ENCODE measurements around the gene SEPTIN11. TPM values are rescaled to one million over a fixed set of nuclear protein-coding genes. Genes with fewer than 3 reads are reported as not detected.
A peak's percentile ranks its signal among the peaks of the same experiment; 100 is the strongest.

SEPTIN11 gene
- total and polyA plus RNA-seq, 3 donors from 2014 or later: 15.5 to 22.8 (median 21.2) TPM

GRCh38 chr4:76982638-76983584 lies 33.4 kb downstream of the SEPTIN11 start:
- 79 to 80% methylated on average over 7 of the region's 7 CpGs for WGBS, 2 donors
- Histone ChIP-seq H3K4me1 (peaks cover 28% of the 10 kb centered on the region), H3K9me3 (no peaks in the 10 kb centered on the region), H3K36me3 (ENCODE audit: low read depth, missing control alignments) (no peaks in the 10 kb centered on the region), H3K4me3 (no peak overlapping the region), H3K27ac (peak overlapping the region in 1 of 2 donors; percentile 4), H3K27me3 (no peaks in the 10 kb centered on the region)
- no peak for DNase-seq
- TF ChIP-seq, protein P1, sequence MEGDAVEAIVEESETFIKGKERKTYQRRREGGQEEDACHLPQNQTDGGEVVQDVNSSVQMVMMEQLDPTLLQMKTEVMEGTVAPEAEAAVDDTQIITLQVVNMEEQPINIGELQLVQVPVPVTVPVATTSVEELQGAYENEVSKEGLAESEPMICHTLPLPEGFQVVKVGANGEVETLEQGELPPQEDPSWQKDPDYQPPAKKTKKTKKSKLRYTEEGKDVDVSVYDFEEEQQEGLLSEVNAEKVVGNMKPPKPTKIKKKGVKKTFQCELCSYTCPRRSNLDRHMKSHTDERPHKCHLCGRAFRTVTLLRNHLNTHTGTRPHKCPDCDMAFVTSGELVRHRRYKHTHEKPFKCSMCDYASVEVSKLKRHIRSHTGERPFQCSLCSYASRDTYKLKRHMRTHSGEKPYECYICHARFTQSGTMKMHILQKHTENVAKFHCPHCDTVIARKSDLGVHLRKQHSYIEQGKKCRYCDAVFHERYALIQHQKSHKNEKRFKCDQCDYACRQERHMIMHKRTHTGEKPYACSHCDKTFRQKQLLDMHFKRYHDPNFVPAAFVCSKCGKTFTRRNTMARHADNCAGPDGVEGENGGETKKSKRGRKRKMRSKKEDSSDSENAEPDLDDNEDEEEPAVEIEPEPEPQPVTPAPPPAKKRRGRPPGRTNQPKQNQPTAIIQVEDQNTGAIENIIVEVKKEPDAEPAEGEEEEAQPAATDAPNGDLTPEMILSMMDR (IDR thresholded peaks at IDR 0.05): no peak
- TF ChIP-seq POLR2A (IDR thresholded peaks at IDR 0.05): no peak
- intact Hi-C loops (cut with DNase I; ENCODE audit: low total_unique reads): no loop called here

DNA sequence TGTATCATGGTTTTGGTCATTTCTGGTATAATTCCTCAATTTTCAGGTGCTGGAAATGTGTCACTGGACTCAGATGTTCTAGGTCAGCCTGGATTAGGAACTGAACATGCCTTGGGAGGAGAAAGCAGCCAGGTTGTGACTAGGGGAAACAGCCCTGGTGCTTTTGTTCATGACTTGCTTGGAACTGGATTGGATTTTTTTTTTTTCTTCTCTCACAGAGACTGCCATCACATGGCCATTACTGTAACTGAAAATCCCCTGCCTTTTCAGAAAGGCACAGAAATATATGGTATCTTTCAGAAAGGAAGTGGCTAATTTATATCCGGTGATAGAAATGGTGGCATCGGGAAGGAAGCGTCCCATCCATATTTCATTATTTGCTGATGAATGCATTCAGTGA lies 34.6 kb downstream of the SEPTIN11 start:
- 60% methylated on average over 3 of the region's 3 CpGs for WGBS, 2 donors
- Histone ChIP-seq H3K27ac (peak overlapping the region in 1 of 2 donors; percentile 39), H3K9me3 (no peaks in the 10 kb centered on the region), H3K27me3 (no peaks in the 10 kb centered on the region), H3K4me3 (no peak overlapping the region), H3K4me1 (peaks cover 28% of the 10 kb centered on the region), H3K36me3 (ENCODE audit: low read depth, missing control alignments) (no peaks in the 10 kb centered on the region)
- no peak for TF ChIP-seq POLR2A (IDR thresholded peaks at IDR 0.05)
- TF ChIP-seq, protein P1 (IDR thresholded peaks at IDR 0.05): peak in 1 of 3 experiments; percentile 15
- intact Hi-C loops (cut with DNase I; ENCODE audit: low total_unique reads): no loop called here
- DNase-seq: no peak

DNA sequence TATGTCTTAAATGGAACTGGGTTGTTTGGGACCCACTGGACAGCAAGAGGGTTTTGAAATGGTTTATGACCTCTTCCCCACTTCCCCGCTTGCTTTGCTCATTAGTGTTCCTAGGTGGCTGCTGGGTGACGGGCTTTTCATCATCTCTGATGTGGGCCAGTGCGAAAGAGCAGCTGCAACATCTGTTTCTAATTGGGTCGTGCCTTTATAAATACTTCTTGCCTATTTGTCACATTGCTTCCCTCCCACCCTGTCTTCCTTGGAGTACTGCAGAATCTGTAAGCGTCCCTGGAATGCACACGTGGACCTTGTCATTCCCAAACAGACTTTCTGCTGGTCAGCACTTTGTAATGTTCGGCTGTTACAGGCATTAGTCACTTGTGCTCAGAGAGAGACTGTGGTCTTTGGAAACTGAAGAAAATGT lies 35.2 kb downstream of the SEPTIN11 start:
- H3K4me1 ChIP-seq: peaks cover 28% of the 10 kb centered on the region
- intact Hi-C loops (cut with DNase I; ENCODE audit: low total_unique reads): no loop called here
- DNase-seq: peak; percentile 74

GRCh38 chr4:76987153-76987591 lies 37.6 kb downstream of the SEPTIN11 start:
- Histone ChIP-seq H3K9me3 (no peaks in the 10 kb centered on the region), H3K4me1 (peaks cover 28% of the 10 kb centered on the region), H3K27ac (peak overlapping the region in 1 of 2 donors; percentile 39), H3K27me3 (no peaks in the 10 kb centered on the region), H3K36me3 (ENCODE audit: low read depth, missing control alignments) (no peaks in the 10 kb centered on the region), H3K4me3 (no peak overlapping the region)
- intact Hi-C loops (cut with DNase I; ENCODE audit: low total_unique reads): no loop called here
- TF ChIP-seq, protein P1 (IDR thresholded peaks at IDR 0.05): no peak
- no peak for TF ChIP-seq POLR2A (IDR thresholded peaks at IDR 0.05)
- 56 to 59% methylated on average over 5 of the region's 5 CpGs for WGBS, 2 donors
- DNase-seq: peak; percentile 38

More for the DNA sequence above, 35.2 kb downstream of the SEPTIN11 start:
- H3K9me3 ChIP-seq: no peaks in the 10 kb centered on the region
- no peak overlapping the region for H3K4me3 ChIP-seq
- H3K36me3 ChIP-seq (ENCODE audit: low read depth, missing control alignments): no peaks in the 10 kb centered on the region
- 31 to 39% methylated on average over 7 of the region's 7 CpGs for WGBS, 2 donors
- peak overlapping the region in 1 of 2 donors; percentile 39 for H3K27ac ChIP-seq
- TF ChIP-seq, protein P1 (IDR thresholded peaks at IDR 0.05): no peak
- no peak for TF ChIP-seq POLR2A (IDR thresholded peaks at IDR 0.05)
- H3K27me3 ChIP-seq: no peaks in the 10 kb centered on the region

Data from testis (tissue), 3 donors.